Neural cell (in vitro differentiated cells): Measurements from ENCODE around the gene GCNA. TPM values are rescaled to one million over a fixed set of nuclear protein-coding genes. Genes with fewer than 3 reads are reported as not detected.

Source experiments
- H2AFZ ChIP-seq: fragments of 200-600, 300-800 bp; sonication (generic), shearing (Covaris generic); 2 replicates; pipeline ENCODE4 v1.6.0; 2014; ENCODE audit warnings: low read depth, mild to moderate bottlenecking, antibody characterized with exemption, low read length, moderate library complexity
- H3F3A ChIP-seq: fragments of 200-600 bp; shearing (Covaris generic); 2 replicates; pipeline ENCODE4 v1.6.1; 2016; ENCODE audit warnings: mild to moderate bottlenecking, moderate library complexity, mixed read lengths, antibody characterized with exemption, low read length; ENCODE audit not compliant: insufficient read depth, poor library complexity, severe bottlenecking
- H3K27ac ChIP-seq: fragments of 200-600, 300-800 bp; sonication (generic), shearing (Covaris generic); 2 replicates; pipeline ENCODE4 v1.5.1; 2014; ENCODE audit warnings: mild to moderate bottlenecking, low read length, moderate library complexity
- H3K27me3 ChIP-seq: fragments of 300-800, 200-600 bp; sonication (generic), shearing (Covaris generic); 2 replicates; pipeline ENCODE4 v1.6.0; 2014; ENCODE audit warnings: mild to moderate bottlenecking, low read depth, low read length, moderate library complexity; ENCODE audit not compliant: insufficient read depth
- H3K36me3 ChIP-seq: fragments of 300-800, 200-600 bp; sonication (generic), shearing (Covaris generic); 2 replicates; pipeline ENCODE4 v1.5.1; 2014; ENCODE audit warnings: mild to moderate bottlenecking, antibody characterized with exemption, low read length, moderate library complexity; ENCODE audit not compliant: insufficient read depth
- H3K4me2 ChIP-seq: fragments of 300-800, 200-600 bp; sonication (generic), shearing (Covaris generic); 2 replicates; pipeline ENCODE4 v1.6.0; 2014; ENCODE audit warnings: mild to moderate bottlenecking, low read length
- H3K4me3 ChIP-seq: fragments of 300-800, 200-600 bp; sonication (generic), shearing (Covaris generic); 2 replicates; pipeline ENCODE4 v1.5.1; 2014; ENCODE audit warnings: mild to moderate bottlenecking, low read length, moderate library complexity
- H3K79me2 ChIP-seq: fragments of 200-600 bp; shearing (Covaris generic); replicated peaks from 2 replicates; pipeline ENCODE4 v1.6.0; 2014; ENCODE audit warnings: mild to moderate bottlenecking, low read length, moderate library complexity; ENCODE audit not compliant: insufficient read depth
- H3K9ac ChIP-seq: fragments of 300-800, 200-600 bp; sonication (generic), shearing (Covaris generic); 2 replicates; pipeline ENCODE4 v1.6.1; 2016; ENCODE audit warnings: mild to moderate bottlenecking, low read length, mixed read lengths
- H3K9me2 ChIP-seq: fragments of 200-600 bp; shearing (Covaris generic); 2 replicates; pipeline ENCODE4 v1.6.1; 2016; ENCODE audit warnings: mild to moderate bottlenecking, low read length, mixed read lengths; ENCODE audit not compliant: insufficient read depth
- H3K9me3 ChIP-seq: fragments of 200-600, 300-800 bp; sonication (generic), shearing (Covaris generic); 2 replicates; pipeline ENCODE4 v1.6.1; 2016; ENCODE audit warnings: mild to moderate bottlenecking, mixed run types, low read length, moderate library complexity, mixed read lengths
- H4K20me1 ChIP-seq: fragments of 200-600 bp; shearing (Covaris generic); 2 replicates; pipeline ENCODE4 v1.6.1; 2016; ENCODE audit warnings: mild to moderate bottlenecking, mixed run types; ENCODE audit not compliant: insufficient read depth
- EP300 ChIP-seq: fragments of 450-650 bp; conservative IDR thresholded peaks from 2 replicates; pipeline ENCODE4 v1.6.1; 2014; ENCODE audit warnings: antibody characterized with exemption, mild to moderate bottlenecking, moderate library complexity; ENCODE audit not compliant: poor library complexity, severe bottlenecking
- EZH2 ChIP-seq: fragments of 200-600, 300-800 bp; shearing (Covaris generic), sonication (generic); IDR thresholded peaks from 2 replicates; pipeline ENCODE4 v1.6.1; 2014; ENCODE audit warnings: antibody characterized with exemption, low read length, borderline replicate concordance, mild to moderate bottlenecking; ENCODE audit not compliant: insufficient read depth, poor library complexity, severe bottlenecking
- MXI1 ChIP-seq: fragments of 450-650 bp; conservative IDR thresholded peaks from 2 replicates; pipeline ENCODE4 v1.6.1; 2014; ENCODE audit warnings: antibody characterized with exemption, mild to moderate bottlenecking; ENCODE audit not compliant: poor library complexity, severe bottlenecking
- POLR2AphosphoS5 ChIP-seq: IDR thresholded peaks from 2 replicates; pipeline ENCODE4 v1.6.1; 2012
- RAD21 ChIP-seq: fragments of 450-650 bp; conservative IDR thresholded peaks from 2 replicates; pipeline ENCODE4 v1.6.1; 2014; ENCODE audit warnings: antibody characterized with exemption, mild to moderate bottlenecking, moderate library complexity
- SMC3 ChIP-seq: fragments of 450-650 bp; conservative IDR thresholded peaks from 2 replicates; pipeline ENCODE4 v1.6.1; 2014; ENCODE audit warnings: antibody characterized with exemption, mild to moderate bottlenecking, moderate library complexity; ENCODE audit not compliant: poor library complexity
- TAF1 ChIP-seq: IDR thresholded peaks from 2 replicates; pipeline ENCODE4 v1.6.1; 2012; ENCODE audit warnings: low read depth
- polyA plus RNA-seq: library from polyadenylated mRNA; depleted of rRNA; stranded (reverse); fragments of >200 nt; gene quantifications from 2 replicates; pipeline ENCODE4 v1.2.3, GENCODE V29; 2014
- TF ChIP-seq, protein P1 (sequence below): fragments of 450-650 bp; IDR thresholded peaks from 2 replicates; pipeline ENCODE4 v1.5.1; 2014; ENCODE audit warnings: antibody characterized with exemption, mild to moderate bottlenecking, moderate library complexity; ENCODE audit not compliant: poor library complexity, severe bottlenecking
- TF ChIP-seq, protein P2 (sequence below): IDR thresholded peaks from 2 replicates; pipeline ENCODE4 v1.6.1; 2012; ENCODE audit warnings: borderline replicate concordance

The GCNA gene
- polyA plus RNA-seq, 1 donor from 2014 or later = 11.0 TPM

DNA sequence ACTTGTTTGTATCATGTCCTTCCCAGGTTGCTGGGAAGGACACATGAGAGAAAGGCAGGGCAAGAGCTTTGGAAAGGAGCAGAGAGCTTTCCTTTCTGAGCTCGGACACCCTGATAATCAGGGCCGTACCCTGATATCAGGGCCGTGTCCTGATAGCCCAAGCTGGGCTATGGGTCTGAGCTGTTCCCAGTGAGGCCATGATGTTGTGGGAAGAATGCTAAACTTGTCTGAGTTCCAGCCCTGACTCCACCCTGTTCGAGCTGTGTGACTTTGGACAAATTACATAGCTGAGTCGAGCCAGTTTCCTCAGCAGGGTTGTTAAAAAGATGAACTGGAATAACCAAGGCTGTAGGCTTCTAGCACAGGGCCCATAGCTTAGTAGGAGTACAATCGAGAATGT lies 43.4 kb downstream of the GCNA start:
- H2AFZ ChIP-seq = no peak overlapping the region

GRCh38 chrX:71622032-71622575 lies 43.9 kb downstream of the GCNA start:
- Histone ChIP-seq H3K9me3 (no peaks in the 10 kb centered on the region), H3K27me3 (no peaks in the 10 kb centered on the region), H3K36me3 (no peaks in the 10 kb centered on the region), H3K9ac (no peak overlapping the region), H3K79me2 (no peaks in the 10 kb centered on the region), H2AFZ (no peak overlapping the region), H3K9me2 (no peaks in the 10 kb centered on the region), H3K4me3 (no peak overlapping the region), H4K20me1 (no peaks in the 10 kb centered on the region), H3F3A (no peaks in the 10 kb centered on the region), H3K27ac (no peak overlapping the region), H3K4me2 (no peak overlapping the region)
- TF ChIP-seq POLR2AphosphoS5 (no peak), MXI1 (no peak), EP300 (no peak), SMC3 (no peak), RAD21 (no peak), EZH2 (no peak), TAF1 (no peak)
- TF ChIP-seq, protein P1, sequence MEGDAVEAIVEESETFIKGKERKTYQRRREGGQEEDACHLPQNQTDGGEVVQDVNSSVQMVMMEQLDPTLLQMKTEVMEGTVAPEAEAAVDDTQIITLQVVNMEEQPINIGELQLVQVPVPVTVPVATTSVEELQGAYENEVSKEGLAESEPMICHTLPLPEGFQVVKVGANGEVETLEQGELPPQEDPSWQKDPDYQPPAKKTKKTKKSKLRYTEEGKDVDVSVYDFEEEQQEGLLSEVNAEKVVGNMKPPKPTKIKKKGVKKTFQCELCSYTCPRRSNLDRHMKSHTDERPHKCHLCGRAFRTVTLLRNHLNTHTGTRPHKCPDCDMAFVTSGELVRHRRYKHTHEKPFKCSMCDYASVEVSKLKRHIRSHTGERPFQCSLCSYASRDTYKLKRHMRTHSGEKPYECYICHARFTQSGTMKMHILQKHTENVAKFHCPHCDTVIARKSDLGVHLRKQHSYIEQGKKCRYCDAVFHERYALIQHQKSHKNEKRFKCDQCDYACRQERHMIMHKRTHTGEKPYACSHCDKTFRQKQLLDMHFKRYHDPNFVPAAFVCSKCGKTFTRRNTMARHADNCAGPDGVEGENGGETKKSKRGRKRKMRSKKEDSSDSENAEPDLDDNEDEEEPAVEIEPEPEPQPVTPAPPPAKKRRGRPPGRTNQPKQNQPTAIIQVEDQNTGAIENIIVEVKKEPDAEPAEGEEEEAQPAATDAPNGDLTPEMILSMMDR = no peak
- TF ChIP-seq, protein P2, sequence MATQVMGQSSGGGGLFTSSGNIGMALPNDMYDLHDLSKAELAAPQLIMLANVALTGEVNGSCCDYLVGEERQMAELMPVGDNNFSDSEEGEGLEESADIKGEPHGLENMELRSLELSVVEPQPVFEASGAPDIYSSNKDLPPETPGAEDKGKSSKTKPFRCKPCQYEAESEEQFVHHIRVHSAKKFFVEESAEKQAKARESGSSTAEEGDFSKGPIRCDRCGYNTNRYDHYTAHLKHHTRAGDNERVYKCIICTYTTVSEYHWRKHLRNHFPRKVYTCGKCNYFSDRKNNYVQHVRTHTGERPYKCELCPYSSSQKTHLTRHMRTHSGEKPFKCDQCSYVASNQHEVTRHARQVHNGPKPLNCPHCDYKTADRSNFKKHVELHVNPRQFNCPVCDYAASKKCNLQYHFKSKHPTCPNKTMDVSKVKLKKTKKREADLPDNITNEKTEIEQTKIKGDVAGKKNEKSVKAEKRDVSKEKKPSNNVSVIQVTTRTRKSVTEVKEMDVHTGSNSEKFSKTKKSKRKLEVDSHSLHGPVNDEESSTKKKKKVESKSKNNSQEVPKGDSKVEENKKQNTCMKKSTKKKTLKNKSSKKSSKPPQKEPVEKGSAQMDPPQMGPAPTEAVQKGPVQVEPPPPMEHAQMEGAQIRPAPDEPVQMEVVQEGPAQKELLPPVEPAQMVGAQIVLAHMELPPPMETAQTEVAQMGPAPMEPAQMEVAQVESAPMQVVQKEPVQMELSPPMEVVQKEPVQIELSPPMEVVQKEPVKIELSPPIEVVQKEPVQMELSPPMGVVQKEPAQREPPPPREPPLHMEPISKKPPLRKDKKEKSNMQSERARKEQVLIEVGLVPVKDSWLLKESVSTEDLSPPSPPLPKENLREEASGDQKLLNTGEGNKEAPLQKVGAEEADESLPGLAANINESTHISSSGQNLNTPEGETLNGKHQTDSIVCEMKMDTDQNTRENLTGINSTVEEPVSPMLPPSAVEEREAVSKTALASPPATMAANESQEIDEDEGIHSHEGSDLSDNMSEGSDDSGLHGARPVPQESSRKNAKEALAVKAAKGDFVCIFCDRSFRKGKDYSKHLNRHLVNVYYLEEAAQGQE = no peak

More for the DNA sequence above, 43.4 kb downstream of the GCNA start:
- Histone ChIP-seq H3K27ac (no peak overlapping the region), H3K4me2 (no peak overlapping the region), H3K79me2 (no peaks in the 10 kb centered on the region), H3K9me2 (no peaks in the 10 kb centered on the region), H3K36me3 (no peaks in the 10 kb centered on the region), H3K9me3 (no peaks in the 10 kb centered on the region), H4K20me1 (no peaks in the 10 kb centered on the region), H3K9ac (no peak overlapping the region), H3F3A (no peaks in the 10 kb centered on the region), H3K4me3 (no peak overlapping the region), H3K27me3 (no peaks in the 10 kb centered on the region)
- no peak for TF ChIP-seq SMC3
- TF ChIP-seq, protein P1 = no peak
